K562 (cell line): ENCODE measurements around the gene HES4. TPM values are rescaled to one million over a fixed set of nuclear protein-coding genes. Genes with fewer than 3 reads are reported as not detected.
A peak's percentile ranks its signal among the peaks of the same experiment; 100 is the strongest.

Experiments
- ADNP ChIP-seq: fragments of 200-800 bp; sonication (Bioruptor generic); IDR thresholded peaks from 2 replicates; pipeline ENCODE4 v1.6.1; 2016; ENCODE audit warnings: missing genetic modification characterization, missing compliant biosample characterization
- C11orf30 ChIP-seq: fragments of 450-650 bp; IDR thresholded peaks from 2 replicates; pipeline ENCODE4 v1.6.1; 2016; ENCODE audit warnings: low read depth, mild to moderate bottlenecking
- DACH1 ChIP-seq: fragments of 450-650 bp; IDR thresholded peaks from 2 replicates; pipeline ENCODE4 v1.6.1; 2018; ENCODE audit not compliant: partially characterized antibody
- E2F6 ChIP-seq, 2 experiments: IDR thresholded peaks; 2 replicates each; pipeline ENCODE4 v1.6.1; 2011; ENCODE audit warnings: borderline replicate concordance in 1 of 2, control low read depth in 1 of 2, low read depth in 1 of 2, low read length in 1 of 2, mild to moderate bottlenecking in 1 of 2, mixed read lengths in 1 of 2, moderate library complexity in 1 of 2; ENCODE audit not compliant: insufficient read depth in 1 of 2, insufficient read length in 1 of 2, poor library complexity in 1 of 2, severe bottlenecking in 1 of 2; ENCODE audit errors: extremely low read depth in 1 of 2
- FIP1L1 ChIP-seq: fragments of 200-400 bp; formaldehyde crosslinking; IDR thresholded peaks from 2 replicates; pipeline ENCODE4 v1.6.1; 2018; ENCODE audit warnings: mild to moderate bottlenecking, low read depth, low read length; ENCODE audit not compliant: poor library complexity, severe bottlenecking
- HMGN3 ChIP-seq: IDR thresholded peaks from 2 replicates; pipeline ENCODE4 v1.6.1; 2011; ENCODE audit warnings: borderline replicate concordance, low read depth, mild to moderate bottlenecking, mixed read lengths, low read length; ENCODE audit not compliant: insufficient read length; ENCODE audit errors: extremely low read depth
- HNRNPL ChIP-seq: fragments of 200-400 bp; formaldehyde crosslinking; IDR thresholded peaks from 2 replicates; pipeline ENCODE4 v1.6.1; 2017; ENCODE audit warnings: low read depth, mild to moderate bottlenecking, low read length
- NFATC3 ChIP-seq: fragments of 450-650 bp; IDR thresholded peaks from 2 replicates; pipeline ENCODE4 v1.6.1; 2017; ENCODE audit warnings: mild to moderate bottlenecking
- PHB2 ChIP-seq: fragments of 450-650 bp; IDR thresholded peaks from 2 replicates; pipeline ENCODE4 v1.6.1; 2017; ENCODE audit warnings: low read depth
- PKNOX1 ChIP-seq: fragments of 450-650 bp; IDR thresholded peaks from 2 replicates; pipeline ENCODE4 v1.6.1; 2016
- PTTG1 ChIP-seq: fragments of 450-650 bp; IDR thresholded peaks from 2 replicates; pipeline ENCODE4 v1.6.1; 2016; ENCODE audit warnings: low read depth, mild to moderate bottlenecking, missing genetic modification characterization, missing compliant biosample characterization
- SP1 ChIP-seq: sonication (generic); formaldehyde crosslinking; IDR thresholded peaks from 2 replicates; pipeline ENCODE4 v1.8.1; 2022; ENCODE audit warnings: mild to moderate bottlenecking, missing genetic modification reagents
- YY1 ChIP-seq, 3 experiments: IDR thresholded peaks; 2 replicates each; pipeline ENCODE4 v1.6.1; 2011; ENCODE audit warnings: low read length in 2 of 3, mild to moderate bottlenecking in 2 of 3, moderate library complexity in 2 of 3, borderline replicate concordance in 1 of 3, control low read depth in 1 of 3, low read depth in 1 of 3; ENCODE audit not compliant: insufficient read depth in 3 of 3, insufficient replicate concordance in 2 of 3, control insufficient read depth in 1 of 3, insufficient read length in 1 of 3; ENCODE audit errors: extremely low read depth in 1 of 3
- ZNF232 ChIP-seq: sonication (generic); formaldehyde crosslinking; IDR thresholded peaks from 2 replicates; pipeline ENCODE4 v1.8.0; 2022; ENCODE audit warnings: mild to moderate bottlenecking, missing genetic modification reagents
- ZNF384 ChIP-seq: IDR thresholded peaks from 2 replicates; pipeline ENCODE4 v1.6.1; 2012; ENCODE audit warnings: low read depth, low read length, improper control_type of control experiment
- ZNF57 ChIP-seq: fragments of 450-650 bp; formaldehyde crosslinking; IDR thresholded peaks from 2 replicates; pipeline ENCODE4 v1.4.0; 2020; ENCODE audit warnings: mild to moderate bottlenecking, moderate library complexity
- polyA plus RNA-seq, 8 experiments: library from polyadenylated mRNA; depleted of rRNA in 4 of 8; stranded (reverse) in 5 of 8; unstranded in 3 of 8; fragments of >200 nt; fragmentation: Nextera tagmentation in 2 of 8; fragmentation: Illumina TruSeq in 1 of 8; extraction: Ambion mirVana in 2 of 8; extraction: Trizol in 1 of 8; gene quantifications; 2 replicates each; pipeline versions ENCODE4 v1.2.1 to v1.2.3, GENCODE V29; 2011 to 2014; ENCODE audit warnings: inconsistent platforms in 1 of 8, missing spikeins in 1 of 8
- total RNA-seq, 7 experiments: library from RNA; depleted of rRNA in 6 of 7; stranded (reverse); fragments of >200 nt in 6 of 7; fragmentation: Illumina TruSeq in 2 of 7; extraction: Trizol in 2 of 7; gene quantifications; 2 replicates each; pipeline versions ENCODE4 v1.2.1 to v1.2.3, GENCODE V29; 2011 to 2021; ENCODE audit warnings: low replicate concordance in 1 of 7
- TF ChIP-seq, protein P1 (sequence below): fragments of 250-450 bp; sonication (Bioruptor Pico); IDR thresholded peaks from 2 replicates; pipeline ENCODE4 v1.5.0; 2020; ENCODE audit warnings: mild to moderate bottlenecking, borderline replicate concordance
- TF ChIP-seq, protein P2 (sequence below), 2 experiments: fragments of 450-650 bp; IDR thresholded peaks; 2 replicates each; pipeline ENCODE4 v1.6.1; 2016
- TF ChIP-seq, protein P3 (sequence below): IDR thresholded peaks from 2 replicates; pipeline ENCODE4 v1.6.1; 2012; ENCODE audit warnings: low read depth, low read length, improper control_type of control experiment, borderline replicate concordance

Gene HES4
- total and polyA plus RNA-seq, 9 of the 15 experiments (the other 6 are each of a cell fraction or from before 2014, with no cell fraction given), result 0.21 to 43.7 (median 5.3) TPM; not detected in 2

DNA sequence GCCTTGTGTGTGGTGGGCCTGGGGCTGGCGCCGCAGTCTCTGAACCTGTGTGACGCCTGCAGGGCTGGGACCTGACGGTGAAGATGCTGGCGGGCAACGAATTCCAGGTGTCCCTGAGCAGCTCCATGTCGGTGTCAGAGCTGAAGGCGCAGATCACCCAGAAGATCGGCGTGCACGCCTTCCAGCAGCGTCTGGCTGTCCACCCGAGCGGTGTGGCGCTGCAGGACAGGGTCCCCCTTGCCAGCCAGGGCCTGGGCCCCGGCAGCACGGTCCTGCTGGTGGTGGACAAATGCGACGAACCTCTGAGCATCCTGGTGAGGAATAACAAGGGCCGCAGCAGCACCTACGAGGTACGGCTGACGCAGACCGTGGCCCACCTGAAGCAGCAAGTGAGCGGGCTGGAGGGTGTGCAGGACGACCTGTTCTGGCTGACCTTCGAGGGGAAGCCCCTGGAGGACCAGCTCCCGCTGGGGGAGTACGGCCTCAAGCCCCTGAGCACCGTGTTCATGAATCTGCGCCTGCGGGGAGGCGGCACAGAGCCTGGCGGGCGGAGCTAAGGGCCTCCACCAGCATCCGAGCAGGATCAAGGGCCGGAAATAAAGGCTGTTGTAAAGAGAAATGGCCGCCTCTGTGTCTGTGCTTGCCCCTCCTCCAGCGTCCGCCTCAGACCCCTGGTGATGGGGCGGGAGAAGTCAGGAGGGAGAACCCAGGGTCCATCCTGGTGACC, 14.2 kb upstream of the HES4 start (continued):
- TF ChIP-seq, protein P1, sequence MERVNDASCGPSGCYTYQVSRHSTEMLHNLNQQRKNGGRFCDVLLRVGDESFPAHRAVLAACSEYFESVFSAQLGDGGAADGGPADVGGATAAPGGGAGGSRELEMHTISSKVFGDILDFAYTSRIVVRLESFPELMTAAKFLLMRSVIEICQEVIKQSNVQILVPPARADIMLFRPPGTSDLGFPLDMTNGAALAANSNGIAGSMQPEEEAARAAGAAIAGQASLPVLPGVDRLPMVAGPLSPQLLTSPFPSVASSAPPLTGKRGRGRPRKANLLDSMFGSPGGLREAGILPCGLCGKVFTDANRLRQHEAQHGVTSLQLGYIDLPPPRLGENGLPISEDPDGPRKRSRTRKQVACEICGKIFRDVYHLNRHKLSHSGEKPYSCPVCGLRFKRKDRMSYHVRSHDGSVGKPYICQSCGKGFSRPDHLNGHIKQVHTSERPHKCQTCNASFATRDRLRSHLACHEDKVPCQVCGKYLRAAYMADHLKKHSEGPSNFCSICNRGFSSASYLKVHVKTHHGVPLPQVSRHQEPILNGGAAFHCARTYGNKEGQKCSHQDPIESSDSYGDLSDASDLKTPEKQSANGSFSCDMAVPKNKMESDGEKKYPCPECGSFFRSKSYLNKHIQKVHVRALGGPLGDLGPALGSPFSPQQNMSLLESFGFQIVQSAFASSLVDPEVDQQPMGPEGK (CRISPR knock-in tag), result no peak
- no peak for TF ChIP-seq ADNP (tag)
- no peak for TF ChIP-seq DACH1
- peak in 2 of 3 experiments; percentile 32 to 48 for TF ChIP-seq YY1 (IDR thresholded peaks at IDR 0.05; ENCODE audit: borderline replicate concordance in 1 of 3, control insufficient read depth in 1 of 3, extremely low read depth in 1 of 3, insufficient read depth in 3 of 3, insufficient read length in 1 of 3, insufficient replicate concordance in 2 of 3, low read depth in 1 of 3, low read length in 2 of 3)
- peak; percentile 64; the same call in 1 of the 2 replicates for TF ChIP-seq ZNF57
- no peak for TF ChIP-seq ZNF232
- TF ChIP-seq HMGN3, result peak; percentile 21
- TF ChIP-seq E2F6 (IDR thresholded peaks at IDR 0.05; ENCODE audit: borderline replicate concordance in 1 of 2, extremely low read depth in 1 of 2, insufficient read depth in 1 of 2, insufficient read length in 1 of 2, low read depth in 1 of 2, low read length in 1 of 2, poor library complexity in 1 of 2, severe bottlenecking in 1 of 2), result peak in 1 of 2 experiments; percentile 2
- no peak for TF ChIP-seq PHB2
- no peak for TF ChIP-seq ZNF384
- no peak for TF ChIP-seq HNRNPL
- TF ChIP-seq FIP1L1, result peak; percentile 24
- TF ChIP-seq, protein P2, sequence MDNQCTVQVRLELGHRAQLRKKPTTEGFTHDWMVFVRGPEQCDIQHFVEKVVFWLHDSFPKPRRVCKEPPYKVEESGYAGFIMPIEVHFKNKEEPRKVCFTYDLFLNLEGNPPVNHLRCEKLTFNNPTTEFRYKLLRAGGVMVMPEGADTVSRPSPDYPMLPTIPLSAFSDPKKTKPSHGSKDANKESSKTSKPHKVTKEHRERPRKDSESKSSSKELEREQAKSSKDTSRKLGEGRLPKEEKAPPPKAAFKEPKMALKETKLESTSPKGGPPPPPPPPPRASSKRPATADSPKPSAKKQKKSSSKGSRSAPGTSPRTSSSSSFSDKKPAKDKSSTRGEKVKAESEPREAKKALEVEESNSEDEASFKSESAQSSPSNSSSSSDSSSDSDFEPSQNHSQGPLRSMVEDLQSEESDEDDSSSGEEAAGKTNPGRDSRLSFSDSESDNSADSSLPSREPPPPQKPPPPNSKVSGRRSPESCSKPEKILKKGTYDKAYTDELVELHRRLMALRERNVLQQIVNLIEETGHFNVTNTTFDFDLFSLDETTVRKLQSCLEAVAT (IDR thresholded peaks at IDR 0.05), result peak in 1 of 2 experiments; percentile 78; a peak in 2 of 4 replicates
- no peak for TF ChIP-seq PTTG1
- TF ChIP-seq C11orf30, result no peak
- TF ChIP-seq PKNOX1, result no peak
- TF ChIP-seq, protein P3, sequence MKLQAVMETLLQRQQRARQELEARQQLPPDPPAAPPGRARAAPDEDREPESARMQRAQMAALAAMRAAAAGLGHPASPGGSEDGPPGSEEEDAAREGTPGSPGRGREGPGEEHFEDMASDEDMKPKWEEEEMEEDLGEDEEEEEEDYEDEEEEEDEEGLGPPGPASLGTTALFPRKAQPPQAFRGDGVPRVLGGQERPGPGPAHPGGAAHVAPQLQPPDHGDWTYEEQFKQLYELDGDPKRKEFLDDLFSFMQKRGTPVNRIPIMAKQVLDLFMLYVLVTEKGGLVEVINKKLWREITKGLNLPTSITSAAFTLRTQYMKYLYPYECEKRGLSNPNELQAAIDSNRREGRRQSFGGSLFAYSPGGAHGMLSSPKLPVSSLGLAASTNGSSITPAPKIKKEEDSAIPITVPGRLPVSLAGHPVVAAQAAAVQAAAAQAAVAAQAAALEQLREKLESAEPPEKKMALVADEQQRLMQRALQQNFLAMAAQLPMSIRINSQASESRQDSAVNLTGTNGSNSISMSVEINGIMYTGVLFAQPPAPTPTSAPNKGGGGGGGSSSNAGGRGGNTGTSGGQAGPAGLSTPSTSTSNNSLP, result no peak
- no peak for TF ChIP-seq NFATC3
- TF ChIP-seq SP1 (CRISPR knock-in tag), result 0 out of 2 replicates have a peak, but pooled peaks have one; percentile 41
